ENCODE measurements around the gene KLHL7.

The KLHL7 gene

GRCh38 chr7:23200331-23200730, 94.7 kb downstream of the KLHL7 start:
- Histone ChIP-seq H3K36me3 (ENCODE audit: insufficient read depth, low read length) (peaks cover 65% of the 10 kb centered on the region), H3K79me2 (ENCODE audit: insufficient read depth, low read length) (no peaks in the 10 kb centered on the region), H3K4me3 (ENCODE audit: low read depth, low read length, poor library complexity, severe bottlenecking) (no peak overlapping the region), H3K9me3 (ENCODE audit: low read length) (no peaks in the 10 kb centered on the region), H3F3A (ENCODE audit: insufficient read depth, low read length) (no peaks in the 10 kb centered on the region), H3K9me2 (ENCODE audit: low read depth, low read length) (no peaks in the 10 kb centered on the region), H3K27me3 (ENCODE audit: insufficient read depth, low read length) (no peaks in the 10 kb centered on the region), H3K27ac (ENCODE audit: low read depth, low read length, poor library complexity, severe bottlenecking) (no peak overlapping the region), H3K4me2 (ENCODE audit: low read length) (no peak overlapping the region), H3K9ac (ENCODE audit: low read length) (no peak overlapping the region), H4K20me1 (ENCODE audit: insufficient read depth, low read length) (no peaks in the 10 kb centered on the region), H3K4me1 (ENCODE audit: insufficient read depth, low read length, severe bottlenecking) (no peaks in the 10 kb centered on the region), H2AFZ (ENCODE audit: low read length) (no peak overlapping the region)
- TF ChIP-seq CTCF (IDR thresholded peaks at IDR 0.05; ENCODE audit: low read length) (no peak), EZH2 (IDR thresholded peaks at IDR 0.05; ENCODE audit: borderline replicate concordance, low read length) (no peak)

GRCh38 chr7:23204241-23204640, 98.7 kb downstream of the KLHL7 start:
- H3K4me2 ChIP-seq (ENCODE audit: low read length): no peak overlapping the region
- no peaks in the 10 kb centered on the region for H3K4me1 ChIP-seq (ENCODE audit: insufficient read depth, low read length, severe bottlenecking)
- H3F3A ChIP-seq (ENCODE audit: insufficient read depth, low read length): no peaks in the 10 kb centered on the region
- H3K79me2 ChIP-seq (ENCODE audit: insufficient read depth, low read length): no peaks in the 10 kb centered on the region
- H3K27ac ChIP-seq (ENCODE audit: low read depth, low read length, poor library complexity, severe bottlenecking): no peak overlapping the region
- TF ChIP-seq CTCF (IDR thresholded peaks at IDR 0.05; ENCODE audit: low read length): no peak
- TF ChIP-seq EZH2 (IDR thresholded peaks at IDR 0.05; ENCODE audit: borderline replicate concordance, low read length): no peak
- no peak overlapping the region for H3K4me3 ChIP-seq (ENCODE audit: low read depth, low read length, poor library complexity, severe bottlenecking)
- H3K9me2 ChIP-seq (ENCODE audit: low read depth, low read length): no peaks in the 10 kb centered on the region
- H3K9ac ChIP-seq (ENCODE audit: low read length): no peak overlapping the region
- no peaks in the 10 kb centered on the region for H3K27me3 ChIP-seq (ENCODE audit: insufficient read depth, low read length)
- H4K20me1 ChIP-seq (ENCODE audit: insufficient read depth, low read length): no peaks in the 10 kb centered on the region
- peaks cover 33% of the 10 kb centered on the region for H3K36me3 ChIP-seq (ENCODE audit: insufficient read depth, low read length)
- H3K9me3 ChIP-seq (ENCODE audit: low read length): no peaks in the 10 kb centered on the region
- no peak overlapping the region for H2AFZ ChIP-seq (ENCODE audit: low read length)

- H4K20me1 ChIP-seq (ENCODE audit: insufficient read depth, low read length): no peaks in the 10 kb centered on the region
- no peak overlapping the region for H3K27ac ChIP-seq (ENCODE audit: low read depth, low read length, poor library complexity, severe bottlenecking)
Observed at GRCh38 chr7:23205577-23205908, 100.0 kb downstream of the KLHL7 start.

More at GRCh38 chr7:23205577-23205908, 100.0 kb downstream of the KLHL7 start:
- no peaks in the 10 kb centered on the region for H3K79me2 ChIP-seq (ENCODE audit: insufficient read depth, low read length)
- H3K9me3 ChIP-seq (ENCODE audit: low read length): no peaks in the 10 kb centered on the region
- TF ChIP-seq CTCF (IDR thresholded peaks at IDR 0.05; ENCODE audit: low read length): no peak
- TF ChIP-seq EZH2 (IDR thresholded peaks at IDR 0.05; ENCODE audit: borderline replicate concordance, low read length): no peak
- peaks cover 20% of the 10 kb centered on the region for H3K36me3 ChIP-seq (ENCODE audit: insufficient read depth, low read length)
- no peaks in the 10 kb centered on the region for H3K9me2 ChIP-seq (ENCODE audit: low read depth, low read length)
- H2AFZ ChIP-seq (ENCODE audit: low read length): no peak overlapping the region
- H3K4me1 ChIP-seq (ENCODE audit: insufficient read depth, low read length, severe bottlenecking): no peaks in the 10 kb centered on the region
- no peak overlapping the region for H3K4me3 ChIP-seq (ENCODE audit: low read depth, low read length, poor library complexity, severe bottlenecking)
- H3F3A ChIP-seq (ENCODE audit: insufficient read depth, low read length): no peaks in the 10 kb centered on the region
- H3K9ac ChIP-seq (ENCODE audit: low read length): no peak overlapping the region
- H3K4me2 ChIP-seq (ENCODE audit: low read length): no peak overlapping the region
- H3K27me3 ChIP-seq (ENCODE audit: insufficient read depth, low read length): no peaks in the 10 kb centered on the region

Measured in OCI-LY1 (cell line).